A549 (cell line): Measurements from ENCODE around the gene MAL. TPM values are rescaled to one million over a fixed set of nuclear protein-coding genes. Genes with fewer than 3 reads are reported as not detected.

Experiments used
- ATAC-seq, 2 experiments: fragments of 200-7000 bp in 1 of 2; fragments of >200 bp in 1 of 2; cut with Nextera tagmentation in 1 of 2; cut with Tn5 transposase in 1 of 2; 3 replicates each; pipeline versions ENCODE4 v1.8.0 to v1.9.1; 2018 to 2020; ENCODE audit warnings: mild to moderate bottlenecking in 1 of 2, moderate library complexity in 1 of 2
- CTCF ChIA-PET: fragments of 300-600 bp; sonication (Branson Sonifier 250); formaldehyde crosslinking; extraction: SDS; loops from one replicate; lab custom pipeline; 2021; ENCODE audit warnings: antibody characterized with exemption, inconsistent platforms; lab: Yijun Ruan, JAX
- POLR2A ChIA-PET: fragments of 350-600 bp; formaldehyde crosslinking; extraction: SDS; loops from one replicate; lab custom pipeline; 2021; ENCODE audit warnings: antibody characterized with exemption, inconsistent platforms; lab: Yijun Ruan, JAX
- DNase-seq, 2 experiments: peaks; one replicate each; pipeline versions ENCODE4 v3.0.0 to v3.0.0-alpha.2; 2011 to 2016; ENCODE audit warnings: low read depth in 1 of 2, low spot score in 1 of 2
- FAIRE-seq: peaks from 2 replicates; lab custom pipeline; 2011; peaks lifted over from hg19 to GRCh38; lab: Jason Lieb, UNC
- H3K27ac ChIP-seq, 2 experiments: fragments of >200 bp; sonication (Bioruptor Twin); formaldehyde crosslinking; 3 replicates each; pipeline ENCODE4 v1.5.1; 2016 to 2017
- H3K4me1 ChIP-seq: fragments of >200 bp; sonication (Bioruptor Twin); formaldehyde crosslinking; 3 replicates; pipeline ENCODE4 v1.6.1; 2016
- H3K4me2 ChIP-seq: fragments of >200 bp; sonication (Bioruptor Twin); formaldehyde crosslinking; 3 replicates; pipeline ENCODE4 v1.6.1; 2016
- H3K4me3 ChIP-seq: fragments of >200 bp; sonication (Bioruptor Twin); formaldehyde crosslinking; 3 replicates; pipeline ENCODE4 v1.5.1; 2016
- H3K9me3 ChIP-seq: fragments of >200 bp; sonication (Bioruptor Twin); formaldehyde crosslinking; 3 replicates; pipeline ENCODE4 v1.6.1; 2016
- EP300 ChIP-seq, 2 experiments: fragments of >200 bp; sonication (Bioruptor Twin); formaldehyde crosslinking; IDR thresholded peaks; 2 replicates in 1 of 2; 3 replicates in 1 of 2; pipeline ENCODE4 v1.6.1; 2016 to 2017
- FOSB ChIP-seq: fragments of 250-450 bp; sonication (Bioruptor Pico); IDR thresholded peaks from 2 replicates; pipeline ENCODE4 v1.5.0; 2020; ENCODE audit warnings: mild to moderate bottlenecking, moderate library complexity
- FOXS1 ChIP-seq: fragments of 250-450 bp; sonication (Bioruptor Pico); IDR thresholded peaks from 2 replicates; pipeline ENCODE4 v1.5.0; 2020; ENCODE audit warnings: mild to moderate bottlenecking, moderate library complexity
- GATA3 ChIP-seq: IDR thresholded peaks from 2 replicates; pipeline ENCODE4 v1.6.1; 2012; ENCODE audit warnings: borderline replicate concordance
- HOXA7 ChIP-seq: fragments of 250-450 bp; sonication (Bioruptor Pico); IDR thresholded peaks from 2 replicates; pipeline ENCODE4 v1.5.0; 2020; ENCODE audit warnings: mild to moderate bottlenecking, moderate library complexity
- HOXB5 ChIP-seq: fragments of 250-450 bp; sonication (Bioruptor Pico); IDR thresholded peaks from 2 replicates; pipeline ENCODE4 v1.5.0; 2020; ENCODE audit warnings: mild to moderate bottlenecking, moderate library complexity
- JUNB ChIP-seq: fragments of >200 bp; sonication (Bioruptor Twin); formaldehyde crosslinking; IDR thresholded peaks from 2 replicates; pipeline ENCODE4 v1.6.1; 2016
- KDM1A ChIP-seq: fragments of 200-600 bp; sonication (generic); IDR thresholded peaks from 2 replicates; pipeline ENCODE4 v1.6.1; 2016; ENCODE audit warnings: low read depth, mild to moderate bottlenecking
- KDM5A ChIP-seq: fragments of 200-600 bp; sonication (generic); IDR thresholded peaks from 2 replicates; pipeline ENCODE4 v1.6.1; 2016; ENCODE audit warnings: antibody characterized with exemption, mild to moderate bottlenecking
- NFE2L2 ChIP-seq: fragments of 150-350 bp; conservative IDR thresholded peaks from 2 replicates; pipeline ENCODE4 v1.6.1; 2014; ENCODE audit warnings: low read length
- SMC3 ChIP-seq: fragments of >200 bp; sonication (Bioruptor Twin); formaldehyde crosslinking; IDR thresholded peaks from 3 replicates; pipeline ENCODE4 v1.6.1; 2018; ENCODE audit warnings: inconsistent platforms
- SREBF2 ChIP-seq: fragments of 450-650 bp; IDR thresholded peaks from 2 replicates; pipeline ENCODE4 v1.6.1; 2014; ENCODE audit warnings: mild to moderate bottlenecking, moderate library complexity
- ZC3H11A ChIP-seq: fragments of 450-650 bp; IDR thresholded peaks from 2 replicates; pipeline ENCODE4 v1.6.1; 2014; ENCODE audit warnings: antibody characterized with exemption, mild to moderate bottlenecking
- ZNF302 ChIP-seq: fragments of 250-450 bp; sonication (Bioruptor Pico); IDR thresholded peaks from 2 replicates; pipeline ENCODE4 v1.9.0; 2021; ENCODE audit warnings: inconsistent platforms, mild to moderate bottlenecking, moderate library complexity
- WGBS: methylation state at CpG from one replicate; pipeline ENCODE4 v1.1.6; 2017; ENCODE audit errors: missing lambda C conversion rate; 5-methylcytosine and 5-hydroxymethylcytosine counted together
- polyA plus RNA-seq, 4 experiments: library from polyadenylated mRNA; depleted of rRNA in 3 of 4; stranded (reverse); fragments of >200 nt; fragmentation: RNase III in 1 of 4; extraction: RNeasy Plus Mini Kit Qiagen cat#74134 plus additional on column Dnase treatment in 1 of 4; gene quantifications; 2 replicates in 3 of 4; 3 replicates in 1 of 4; pipeline ENCODE4 v1.2.3, GENCODE V29; 2011 to 2017
- TF ChIP-seq, protein P1 (sequence below): fragments of 250-450 bp; sonication (Bioruptor Pico); IDR thresholded peaks from 2 replicates; pipeline ENCODE4 v1.5.0; 2020; ENCODE audit warnings: low read depth, mild to moderate bottlenecking, moderate library complexity
- TF ChIP-seq, protein P2 (sequence below): fragments of 250-450 bp; sonication (Bioruptor Pico); IDR thresholded peaks from 2 replicates; pipeline ENCODE4 v1.5.0; 2021; ENCODE audit warnings: mild to moderate bottlenecking, moderate library complexity, borderline replicate concordance
- TF ChIP-seq, protein P3 (sequence below): fragments of >200 bp; sonication (Bioruptor Twin); formaldehyde crosslinking; IDR thresholded peaks from 3 replicates; pipeline ENCODE4 v1.6.1; 2016
- TF ChIP-seq, protein P4 (sequence below): fragments of 150-350 bp; IDR thresholded peaks from 2 replicates; pipeline ENCODE4 v1.6.1; 2014; ENCODE audit warnings: low read depth, mild to moderate bottlenecking, low read length

Gene MAL
- polyA plus RNA-seq, 2 of the 4 experiments (the other 2 are of a cell fraction) = not detected

DNA sequence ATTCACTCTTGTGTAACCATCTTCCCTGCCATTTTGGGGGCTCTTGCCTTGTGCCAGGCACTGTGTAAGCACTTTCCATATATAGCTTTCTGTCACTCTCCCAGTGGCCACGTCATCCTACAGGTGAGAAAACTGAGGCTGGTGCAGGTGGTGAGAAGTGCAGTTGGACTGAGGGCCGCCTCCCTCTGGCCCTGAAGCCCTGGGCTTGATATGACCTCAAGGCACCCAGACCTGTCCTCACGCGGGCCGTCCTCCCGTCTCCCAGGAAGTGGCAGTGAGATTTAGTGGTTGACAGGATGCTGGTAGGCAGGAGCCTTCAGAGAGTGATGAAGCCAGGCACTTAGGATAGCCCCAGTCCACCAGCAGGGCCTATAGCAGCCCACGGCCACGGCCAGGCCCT is 30.5 kb downstream of the MAL start:
- H3K9me3 ChIP-seq = no peaks in the 10 kb centered on the region; the same call in 2 of the 3 replicates
- no peaks in the 10 kb centered on the region for H3K4me1 ChIP-seq
- H3K27ac ChIP-seq = no peak overlapping the region
- no peak for TF ChIP-seq HOXB5 (CRISPR knock-in tag)
- no peak for TF ChIP-seq ZNF302 (CRISPR knock-in tag)
- no peak for TF ChIP-seq KDM1A
- TF ChIP-seq, protein P1, sequence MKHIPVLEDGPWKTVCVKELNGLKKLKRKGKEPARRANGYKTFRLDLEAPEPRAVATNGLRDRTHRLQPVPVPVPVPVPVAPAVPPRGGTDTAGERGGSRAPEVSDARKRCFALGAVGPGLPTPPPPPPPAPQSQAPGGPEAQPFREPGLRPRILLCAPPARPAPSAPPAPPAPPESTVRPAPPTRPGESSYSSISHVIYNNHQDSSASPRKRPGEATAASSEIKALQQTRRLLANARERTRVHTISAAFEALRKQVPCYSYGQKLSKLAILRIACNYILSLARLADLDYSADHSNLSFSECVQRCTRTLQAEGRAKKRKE (CRISPR knock-in tag) = no peak
- no peak for TF ChIP-seq SREBF2
- TF ChIP-seq GATA3 = no peak
- TF ChIP-seq FOXS1 (CRISPR knock-in tag) = no peak
- TF ChIP-seq FOSB (CRISPR knock-in tag) = no peak
- no peak for TF ChIP-seq JUNB
- TF ChIP-seq, protein P2, sequence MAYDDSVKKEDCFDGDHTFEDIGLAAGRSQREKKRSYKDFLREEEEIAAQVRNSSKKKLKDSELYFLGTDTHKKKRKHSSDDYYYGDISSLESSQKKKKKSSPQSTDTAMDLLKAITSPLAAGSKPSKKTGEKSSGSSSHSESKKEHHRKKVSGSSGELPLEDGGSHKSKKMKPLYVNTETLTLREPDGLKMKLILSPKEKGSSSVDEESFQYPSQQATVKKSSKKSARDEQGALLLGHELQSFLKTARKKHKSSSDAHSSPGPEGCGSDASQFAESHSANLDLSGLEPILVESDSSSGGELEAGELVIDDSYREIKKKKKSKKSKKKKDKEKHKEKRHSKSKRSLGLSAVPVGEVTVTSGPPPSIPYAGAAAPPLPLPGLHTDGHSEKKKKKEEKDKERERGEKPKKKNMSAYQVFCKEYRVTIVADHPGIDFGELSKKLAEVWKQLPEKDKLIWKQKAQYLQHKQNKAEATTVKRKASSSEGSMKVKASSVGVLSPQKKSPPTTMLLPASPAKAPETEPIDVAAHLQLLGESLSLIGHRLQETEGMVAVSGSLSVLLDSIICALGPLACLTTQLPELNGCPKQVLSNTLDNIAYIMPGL = no peak
- TF ChIP-seq ZC3H11A = no peak
- TF ChIP-seq EP300 (IDR thresholded peaks at IDR 0.05) = no peak
- TF ChIP-seq, protein P3, sequence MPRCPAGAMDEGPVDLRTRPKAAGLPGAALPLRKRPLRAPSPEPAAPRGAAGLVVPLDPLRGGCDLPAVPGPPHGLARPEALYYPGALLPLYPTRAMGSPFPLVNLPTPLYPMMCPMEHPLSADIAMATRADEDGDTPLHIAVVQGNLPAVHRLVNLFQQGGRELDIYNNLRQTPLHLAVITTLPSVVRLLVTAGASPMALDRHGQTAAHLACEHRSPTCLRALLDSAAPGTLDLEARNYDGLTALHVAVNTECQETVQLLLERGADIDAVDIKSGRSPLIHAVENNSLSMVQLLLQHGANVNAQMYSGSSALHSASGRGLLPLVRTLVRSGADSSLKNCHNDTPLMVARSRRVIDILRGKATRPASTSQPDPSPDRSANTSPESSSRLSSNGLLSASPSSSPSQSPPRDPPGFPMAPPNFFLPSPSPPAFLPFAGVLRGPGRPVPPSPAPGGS = no peak
- TF ChIP-seq SMC3 = no peak
- no peak for TF ChIP-seq HOXA7
- no peak for TF ChIP-seq KDM5A
- 0 out of 6 replicates have a peak, but pooled peaks of 1 of the 2 experiments have one; percentile 9 for ATAC-seq
- FAIRE-seq = no peak
- 58% methylated on average over 8 of the region's 8 CpGs for WGBS
- no peak overlapping the region for H3K4me2 ChIP-seq
- no peak overlapping the region for H3K4me3 ChIP-seq
- CTCF ChIA-PET = interaction anchor here (1.2 to 6.1 kb wide), 4 partner anchors 10 to 183 kb away, joined by 3 to 45 read pairs (median 4); no protein-coding TSS in a partner anchor
- POLR2A ChIA-PET = no interaction called here
- DNase-seq = no peak

DNA sequence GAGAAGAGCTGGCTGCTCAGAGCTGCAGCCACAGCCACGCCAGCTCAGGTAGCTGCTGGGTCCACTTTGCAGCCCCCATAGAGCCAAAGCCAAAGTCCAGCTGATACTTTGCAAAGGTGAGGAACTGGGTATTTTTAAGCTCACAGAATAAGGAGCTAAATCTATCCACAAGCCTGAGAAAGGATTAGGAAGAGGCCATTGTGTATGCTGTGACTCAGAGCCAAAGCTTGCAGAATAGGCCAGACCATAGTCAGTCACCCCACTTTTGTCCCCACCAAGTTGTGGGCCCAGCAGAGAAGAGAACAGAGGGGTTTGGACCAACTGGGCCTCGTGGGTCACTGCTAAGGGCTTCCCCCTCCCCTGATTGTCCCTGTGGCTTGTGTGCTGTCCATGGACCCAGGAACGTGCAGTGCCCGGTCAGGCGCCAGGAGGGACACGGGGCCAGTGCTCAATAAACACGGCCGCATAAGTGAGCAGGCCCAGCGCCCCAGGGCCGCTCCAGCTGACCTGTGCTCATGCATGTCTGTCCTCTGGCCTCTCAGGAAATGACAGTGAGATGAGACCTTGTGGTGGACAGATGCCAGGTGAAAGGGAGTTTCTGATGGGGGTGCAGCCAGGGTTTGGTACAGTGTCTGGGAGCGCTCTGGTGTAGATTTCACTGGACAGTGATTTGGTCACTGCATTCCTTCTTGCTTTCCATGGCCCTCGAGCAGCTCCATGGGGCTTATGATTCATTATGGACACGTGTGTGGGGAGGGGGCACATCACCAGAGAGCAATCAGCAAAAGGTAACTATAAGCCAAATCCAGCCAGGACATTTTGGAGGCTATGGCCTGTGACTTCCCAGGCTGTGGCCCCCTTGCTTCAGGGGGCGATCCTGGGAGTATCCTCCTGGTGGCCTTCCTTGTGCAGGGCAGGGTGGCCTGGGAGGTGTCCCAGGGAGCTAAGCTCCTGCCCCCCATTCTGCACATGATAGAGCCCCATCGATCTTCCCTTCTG is 31.3 kb downstream of the MAL start:
- FAIRE-seq (no peak), ATAC-seq (no peak), DNase-seq (no peak)
- CTCF ChIA-PET = interaction anchor here (1.2 to 6.1 kb wide), 4 partner anchors 11 to 23 kb away, joined by 4 to 45 read pairs (median 7); no protein-coding TSS in a partner anchor
- 63% methylated on average over 15 of the region's 15 CpGs for WGBS
- TF ChIP-seq NFE2L2 = no peak
- TF ChIP-seq, protein P4, sequence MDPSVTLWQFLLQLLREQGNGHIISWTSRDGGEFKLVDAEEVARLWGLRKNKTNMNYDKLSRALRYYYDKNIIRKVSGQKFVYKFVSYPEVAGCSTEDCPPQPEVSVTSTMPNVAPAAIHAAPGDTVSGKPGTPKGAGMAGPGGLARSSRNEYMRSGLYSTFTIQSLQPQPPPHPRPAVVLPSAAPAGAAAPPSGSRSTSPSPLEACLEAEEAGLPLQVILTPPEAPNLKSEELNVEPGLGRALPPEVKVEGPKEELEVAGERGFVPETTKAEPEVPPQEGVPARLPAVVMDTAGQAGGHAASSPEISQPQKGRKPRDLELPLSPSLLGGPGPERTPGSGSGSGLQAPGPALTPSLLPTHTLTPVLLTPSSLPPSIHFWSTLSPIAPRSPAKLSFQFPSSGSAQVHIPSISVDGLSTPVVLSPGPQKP = no peak
- no peak overlapping the region for H3K4me2 ChIP-seq
- POLR2A ChIA-PET = no interaction called here
- H3K9me3 ChIP-seq = no peaks in the 10 kb centered on the region; the same call in 2 of the 3 replicates
- H3K4me1 ChIP-seq = no peaks in the 10 kb centered on the region
- no peak overlapping the region for H3K4me3 ChIP-seq
- no peak overlapping the region for H3K27ac ChIP-seq
